Measurements from ENCODE around the gene ARRDC5.
"Not testable (repeated sequence)": the region's sequence is repeated elsewhere in the genome, so short reads cannot be mapped to it uniquely, and the experiment has no call there.

Gene ARRDC5

GRCh38 chr19:4867534-4868285, 35.0 kb downstream of the ARRDC5 start, which contains the start of gene PLIN3:
Gene PLIN3, minus strand, starts transcription at chr19:4867667. Its CDS starts 6,273 bp downstream, at chr19:4861394.
- peak; percentile 72 for DNase-seq

- no peak for DNase-seq
Observed at GRCh38 chr19:4866595-4867424, 35.9 kb downstream of the ARRDC5 start.

GRCh38 chr19:4861147-4861546, 41.5 kb downstream of the ARRDC5 start:
- no peak for DNase-seq

GRCh38 chr19:4859697-4860096, 43.0 kb downstream of the ARRDC5 start:
- no peak for DNase-seq

- not testable (repeated sequence) for DNase-seq
Observed at GRCh38 chr19:4856468-4856867, 46.2 kb downstream of the ARRDC5 start.

GRCh38 chr19:4853506-4853905, 49.2 kb downstream of the ARRDC5 start:
- DNase-seq = not testable (repeated sequence)

GRCh38 chr19:4852484-4852883, 50.2 kb downstream of the ARRDC5 start:
- no peak for DNase-seq

GRCh38 chr19:4851551-4852290, 51.0 kb downstream of the ARRDC5 start:
- DNase-seq = peak; percentile 45

GRCh38 chr19:4849019-4849418, 53.7 kb downstream of the ARRDC5 start:
- DNase-seq = no peak

- no peak for DNase-seq
Observed at GRCh38 chr19:4847190-4847973, 55.3 kb downstream of the ARRDC5 start.

GRCh38 chr19:4845975-4846374, 56.7 kb downstream of the ARRDC5 start:
- not testable (repeated sequence) for DNase-seq

GRCh38 chr19:4844348-4845179, 58.1 kb downstream of the ARRDC5 start:
- no peak for DNase-seq

- no peak for DNase-seq
Observed at GRCh38 chr19:4843647-4843965, 59.1 kb downstream of the ARRDC5 start.
